SK-N-SH (cell line): Measurements from ENCODE around the gene NOL4L. TPM values are rescaled to one million over a fixed set of nuclear protein-coding genes. Genes with fewer than 3 reads are reported as not detected.
A peak's percentile ranks its signal among the peaks of the same experiment; 100 is the strongest.

ENCODE experiments used
- CTCF ChIA-PET: fragments of 300-600, 350-600 bp; formaldehyde crosslinking; extraction: SDS; loops from one replicate; lab custom pipeline; 2021; lab: Yijun Ruan, JAX
- POLR2A ChIA-PET: fragments of 350-600 bp; sonication (Branson Sonifier 250); formaldehyde crosslinking; extraction: SDS; loops from one replicate; lab custom pipeline; 2020; ENCODE audit warnings: antibody characterized with exemption, inconsistent platforms; lab: Yijun Ruan, JAX
- DNase-seq: peaks from one replicate; pipeline ENCODE4 v3.0.0; 2012
- H2AFZ ChIP-seq: fragments of 200-600 bp; sonication (generic); 2 replicates; pipeline ENCODE4 v1.8.1; 2016; ENCODE audit warnings: antibody characterized with exemption, mild to moderate bottlenecking, low read depth
- H3F3A ChIP-seq: fragments of 200-600 bp; sonication (generic); replicated peaks from 2 replicates; pipeline ENCODE3; 2016; ENCODE audit warnings: antibody characterized with exemption, mild to moderate bottlenecking; ENCODE audit not compliant: insufficient read depth
- H3K27ac ChIP-seq, 2 experiments: fragments of 200-500 bp in 1 of 2; fragments of 200-600 bp in 1 of 2; sonication (Bioruptor generic) in 1 of 2; sonication (generic), shearing (Covaris generic) in 1 of 2; 2 replicates each; pipeline versions ENCODE4 v1.5.1 to v1.6.1; 2014 to 2016; ENCODE audit warnings: low read depth in 2 of 2, inconsistent platforms in 1 of 2, low read length in 1 of 2, mild to moderate bottlenecking in 1 of 2, mixed read lengths in 1 of 2
- H3K27me3 ChIP-seq: fragments of 200-600 bp; sonication (generic), shearing (Covaris generic); 2 replicates; pipeline ENCODE4 v1.6.1; 2016; ENCODE audit warnings: mixed run types; ENCODE audit not compliant: insufficient read depth
- H3K36me3 ChIP-seq, 2 experiments: fragments of 200-500 bp in 1 of 2; fragments of 200-600 bp in 1 of 2; sonication (Bioruptor generic) in 1 of 2; sonication (generic) in 1 of 2; replicated peaks in 1 of 2; 2 replicates each; pipeline versions ENCODE3 to v1.5.1; 2014 to 2016; ENCODE audit warnings: low read length in 1 of 2, mild to moderate bottlenecking in 1 of 2; ENCODE audit not compliant: insufficient read depth in 2 of 2, control insufficient read depth in 1 of 2
- H3K4me1 ChIP-seq, 2 experiments: fragments of 200-500 bp in 1 of 2; fragments of 200-600 bp in 1 of 2; sonication (Bioruptor generic) in 1 of 2; sonication (generic), shearing (Covaris generic) in 1 of 2; 2 replicates each; pipeline versions ENCODE4 v1.5.1 to v1.6.1; 2014 to 2016; ENCODE audit warnings: low read depth in 1 of 2, low read length in 1 of 2, mixed run types in 1 of 2; ENCODE audit not compliant: insufficient read depth in 2 of 2, control insufficient read depth in 1 of 2
- H3K4me2 ChIP-seq: fragments of 200-600 bp; sonication (generic), shearing (Covaris generic); 2 replicates; pipeline ENCODE4 v1.6.1; 2017; ENCODE audit warnings: mixed run types
- H3K4me3 ChIP-seq, 2 experiments: fragments of 200-500 bp in 1 of 2; fragments of 200-600 bp in 1 of 2; sonication (Bioruptor generic) in 1 of 2; sonication (generic), shearing (Covaris generic) in 1 of 2; 2 replicates each; pipeline versions ENCODE4 v1.5.1 to v1.8.1; 2014 to 2016; ENCODE audit warnings: low read depth in 2 of 2, inconsistent platforms in 1 of 2, low read length in 1 of 2, mild to moderate bottlenecking in 1 of 2, mixed read lengths in 1 of 2, moderate library complexity in 1 of 2
- H3K79me2 ChIP-seq: fragments of 200-600 bp; sonication (generic); 2 replicates; pipeline ENCODE4 v1.8.1; 2017; ENCODE audit warnings: mild to moderate bottlenecking; ENCODE audit not compliant: insufficient read depth
- H3K9ac ChIP-seq: fragments of 200-600 bp; sonication (generic); 2 replicates; pipeline ENCODE4 v1.6.1; 2017; ENCODE audit warnings: mixed run types
- H3K9me2 ChIP-seq: fragments of 200-600 bp; sonication (generic); 2 replicates; pipeline ENCODE4 v1.6.1; 2017; ENCODE audit warnings: mixed run types
- H3K9me3 ChIP-seq: fragments of 200-600 bp; sonication (generic); 2 replicates; pipeline ENCODE4 v1.6.1; 2017; ENCODE audit warnings: mixed run types, mild to moderate bottlenecking, moderate library complexity
- H4K20me1 ChIP-seq: fragments of 200-600 bp; sonication (generic); 2 replicates; pipeline ENCODE4 v1.6.1; 2017; ENCODE audit warnings: mild to moderate bottlenecking, mixed run types; ENCODE audit not compliant: insufficient read depth
- CTCF ChIP-seq: fragments of 200-600 bp; sonication (generic); IDR thresholded peaks from 2 replicates; pipeline ENCODE4 v1.6.1; 2017; ENCODE audit warnings: antibody characterized with exemption, mild to moderate bottlenecking, moderate library complexity
- FOXJ3 ChIP-seq: sonication (generic); formaldehyde crosslinking; IDR thresholded peaks from 2 replicates; pipeline ENCODE4 v1.5.1; 2020; ENCODE audit warnings: mild to moderate bottlenecking, missing genetic modification reagents
- GATA2 ChIP-seq: sonication (generic); formaldehyde crosslinking; IDR thresholded peaks from 2 replicates; pipeline ENCODE4 v1.5.0; 2020; ENCODE audit warnings: mild to moderate bottlenecking, missing genetic modification reagents
- IRF3 ChIP-seq: fragments of 150-350 bp; IDR thresholded peaks from 2 replicates; pipeline ENCODE4 v1.6.1; 2016; ENCODE audit warnings: mild to moderate bottlenecking, low read depth, low read length
- JUND ChIP-seq: IDR thresholded peaks from 2 replicates; pipeline ENCODE4 v1.4.0; 2012
- MAX ChIP-seq: IDR thresholded peaks from 2 replicates; pipeline ENCODE4 v1.4.0; 2012; ENCODE audit warnings: low read depth
- MEF2A ChIP-seq: IDR thresholded peaks from 2 replicates; pipeline ENCODE4 v1.4.0; 2012; ENCODE audit warnings: low read depth, borderline replicate concordance
- MXI1 ChIP-seq: IDR thresholded peaks from 2 replicates; pipeline ENCODE4 v1.6.1; 2012; ENCODE audit warnings: mild to moderate bottlenecking, low read depth, low read length, improper control_type of control experiment
- PBX3 ChIP-seq: IDR thresholded peaks from 2 replicates; pipeline ENCODE4; 2012
- RAD21 ChIP-seq: IDR thresholded peaks from 2 replicates; pipeline ENCODE4 v1.6.1; 2012; ENCODE audit warnings: mild to moderate bottlenecking, low read length
- RCOR1 ChIP-seq: fragments of 150-350 bp; IDR thresholded peaks from 2 replicates; pipeline ENCODE4 v1.6.1; 2017; ENCODE audit warnings: antibody characterized with exemption, low read length
- REST ChIP-seq: IDR thresholded peaks from 2 replicates; pipeline ENCODE4 v1.6.1; 2012; ENCODE audit warnings: mild to moderate bottlenecking, low read depth, low read length, moderate library complexity
- RXRA ChIP-seq: IDR thresholded peaks from 2 replicates; pipeline ENCODE4 v1.4.0; 2012; ENCODE audit warnings: low read depth, mild to moderate bottlenecking, borderline replicate concordance
- SIN3A ChIP-seq: IDR thresholded peaks from 2 replicates; pipeline ENCODE4 v1.6.1; 2012; ENCODE audit warnings: low read depth, mild to moderate bottlenecking, low read length, moderate library complexity, borderline replicate concordance
- TAF1 ChIP-seq: IDR thresholded peaks from 2 replicates; pipeline ENCODE4 v1.6.1; 2012; ENCODE audit warnings: low read depth, mild to moderate bottlenecking, low read length, moderate library complexity, borderline replicate concordance
- TEAD4 ChIP-seq: IDR thresholded peaks from 2 replicates; pipeline ENCODE4 v1.4.0; 2012; ENCODE audit warnings: mild to moderate bottlenecking, borderline replicate concordance; ENCODE audit not compliant: insufficient read depth
- USF2 ChIP-seq: fragments of 150-350 bp; IDR thresholded peaks from 2 replicates; pipeline ENCODE4 v1.6.1; 2017; ENCODE audit warnings: antibody characterized with exemption, low read length, low read depth, borderline replicate concordance
- YY1 ChIP-seq: IDR thresholded peaks from 2 replicates; pipeline ENCODE4 v1.4.0; 2012; ENCODE audit warnings: low read depth, mild to moderate bottlenecking
- ZBTB33 ChIP-seq: IDR thresholded peaks from 2 replicates; pipeline ENCODE4 v1.4.0; 2012; ENCODE audit warnings: low read depth, borderline replicate concordance
- WGBS: methylation state at CpG from one replicate; pipeline ENCODE4 v1.1.6; 2017; ENCODE audit warnings: low lambda C conversion rate; 5-methylcytosine and 5-hydroxymethylcytosine counted together
- polyA plus RNA-seq, 3 experiments: library from polyadenylated mRNA; depleted of rRNA; stranded (reverse); fragments of >200 nt; gene quantifications; 2 replicates each; pipeline ENCODE4 v1.2.3, GENCODE V29; 2012

NOL4L gene
- polyA plus RNA-seq, 1 of the 3 experiments (the other 2 are of a cell fraction) = 14.3 TPM

- Histone ChIP-seq H3K4me3 (no peak overlapping the region), H3K27ac (no peak overlapping the region; a peak in 1 of 4 replicates), H3K79me2 (peaks cover 18% of the 10 kb centered on the region; the same call in 1 of the 2 replicates), H3K4me1 (no peaks in the 10 kb centered on the region), H2AFZ (no peak overlapping the region), H3K9me3 (no peaks in the 10 kb centered on the region), H3K27me3 (no peaks in the 10 kb centered on the region), H4K20me1 (peaks cover 8% of the 10 kb centered on the region; the same call in 1 of the 2 replicates), H3K36me3 (peaks cover 87 to 96% of the 10 kb centered on the region in 2 experiments), H3F3A (peaks cover 9% of the 10 kb centered on the region), H3K9ac (no peak overlapping the region), H3K9me2 (no peaks in the 10 kb centered on the region), H3K4me2 (no peak overlapping the region)
- TF ChIP-seq RXRA = no peak
- TF ChIP-seq MXI1 = no peak
- TF ChIP-seq YY1 = no peak
- no peak for TF ChIP-seq TAF1
- TF ChIP-seq IRF3 = no peak
- TF ChIP-seq JUND = no peak
- no peak for TF ChIP-seq GATA2 (CRISPR knock-in tag)
- no peak for TF ChIP-seq FOXJ3 (CRISPR knock-in tag)
- TF ChIP-seq REST = no peak
- no peak for TF ChIP-seq SIN3A
- TF ChIP-seq MAX = no peak
- TF ChIP-seq CTCF = no peak
- TF ChIP-seq PBX3 = no peak
- TF ChIP-seq USF2 = no peak
- TF ChIP-seq MEF2A = no peak
- no peak for TF ChIP-seq RAD21
- no peak for TF ChIP-seq RCOR1
- no peak for TF ChIP-seq ZBTB33
- TF ChIP-seq TEAD4 = no peak
- peak; percentile 21 for DNase-seq
- ChIA-PET CTCF (no interaction called here), POLR2A (no interaction called here)
- 94% methylated on average over 18 of the region's 20 CpGs for WGBS
Observed at GRCh38 chr20:32433311-32434021, 151.7 kb downstream of the NOL4L start.
